IMR-90 (cell line): ENCODE measurements around the gene POLR2E. TPM values are rescaled to one million over a fixed set of nuclear protein-coding genes. Genes with fewer than 3 reads are reported as not detected.

Experiments
- polyA plus RNA-seq, 3 experiments: library from polyadenylated mRNA; depleted of rRNA; stranded (reverse); fragments of >200 nt; gene quantifications; 2 replicates each; pipeline ENCODE4 v1.2.3, GENCODE V29; 2012; ENCODE audit warnings: low replicate concordance in 1 of 3
- total RNA-seq: library from RNA; depleted of rRNA; stranded (reverse); fragments of >200 nt; gene quantifications from 2 replicates; pipeline ENCODE4 v1.2.3, GENCODE V29; 2012; rRNA removed

POLR2E gene
- total and polyA plus RNA-seq, 2 of the 4 experiments (the other 2 are of a cell fraction), result 294 to 391 TPM

Other genes with a start within 250 kb of the POLR2E start
- not detected in 2 replicates for gene ELANE, start 243.1 kb downstream of the POLR2E start, total RNA-seq
- gene ELANE, start 243.1 kb downstream of the POLR2E start, polyA plus RNA-seq (2012; rRNA removed), result 0.24 and 0.27 TPM in 2 replicates
- 1.1 and 1.4 TPM in 2 replicates for gene CFD, start 235.7 kb downstream of the POLR2E start, total RNA-seq
- 2.8 and 3.8 TPM in 2 replicates for gene CFD, start 235.7 kb downstream of the POLR2E start, polyA plus RNA-seq (2012; rRNA removed)
- gene MED16, start 202.2 kb downstream of the POLR2E start, total RNA-seq, result 8.1 and 15.3 TPM in 2 replicates
- gene MED16, start 202.2 kb downstream of the POLR2E start, polyA plus RNA-seq (2012; rRNA removed), result 40.2 and 49.0 TPM in 2 replicates
- not detected in 2 replicates for gene RNU6-9, start 201.9 kb downstream of the POLR2E start, total RNA-seq
- gene RNU6-9, start 201.9 kb downstream of the POLR2E start, polyA plus RNA-seq (2012; rRNA removed), result not detected in 2 replicates
- 8.9 and 9.0 TPM in 2 replicates for gene R3HDM4, start 182.2 kb downstream of the POLR2E start, total RNA-seq
- gene R3HDM4, start 182.2 kb downstream of the POLR2E start, polyA plus RNA-seq (2012; rRNA removed), result 51.5 and 52.5 TPM in 2 replicates
- not detected in 2 replicates for gene KISS1R, start 178.0 kb downstream of the POLR2E start, total RNA-seq
- gene KISS1R, start 178.0 kb downstream of the POLR2E start, polyA plus RNA-seq (2012; rRNA removed), result not detected in 2 replicates
- gene ARID3A, start 169.3 kb downstream of the POLR2E start, total RNA-seq, result 16.0 and 16.7 TPM in 2 replicates
- 23.1 and 29.4 TPM in 2 replicates for gene ARID3A, start 169.3 kb downstream of the POLR2E start, polyA plus RNA-seq (2012; rRNA removed)
- 37.1 and 38.9 TPM in 2 replicates for gene WDR18, start 111.0 kb downstream of the POLR2E start, total RNA-seq
- gene WDR18, start 111.0 kb downstream of the POLR2E start, polyA plus RNA-seq (2012; rRNA removed), result 56.9 and 74.5 TPM in 2 replicates
- gene GRIN3B, start 95.0 kb downstream of the POLR2E start, total RNA-seq, result under 0.01 and 0.28 TPM in 2 replicates
- 0.91 and 1.8 TPM in 2 replicates for gene GRIN3B, start 95.0 kb downstream of the POLR2E start, polyA plus RNA-seq (2012; rRNA removed)
- 22.6 and 26.4 TPM in 2 replicates for gene TMEM259, start 74.3 kb downstream of the POLR2E start, total RNA-seq
- gene TMEM259, start 74.3 kb downstream of the POLR2E start, polyA plus RNA-seq (2012; rRNA removed), result 153 and 181 TPM in 2 replicates
- gene RNU6-2, start 73.9 kb downstream of the POLR2E start, total RNA-seq, result not detected in 2 replicates
- gene RNU6-2, start 73.9 kb downstream of the POLR2E start, polyA plus RNA-seq (2012; rRNA removed), result not detected in 2 replicates
- gene CNN2, start 68.8 kb downstream of the POLR2E start, total RNA-seq, result 270 and 272 TPM in 2 replicates
- gene CNN2, start 68.8 kb downstream of the POLR2E start, polyA plus RNA-seq (2012; rRNA removed), result 385 and 395 TPM in 2 replicates
- gene ABCA7, start 55.3 kb downstream of the POLR2E start, total RNA-seq, result 0.36 and 0.56 TPM in 2 replicates
- 3.2 and 3.3 TPM in 2 replicates for gene ABCA7, start 55.3 kb downstream of the POLR2E start, polyA plus RNA-seq (2012; rRNA removed)
- 0.83 and 1.3 TPM in 2 replicates for gene ARHGAP45, start 28.2 kb downstream of the POLR2E start, total RNA-seq
- 1.4 and 1.7 TPM in 2 replicates for gene ARHGAP45, start 28.2 kb downstream of the POLR2E start, polyA plus RNA-seq (2012; rRNA removed)
- 357 and 415 TPM in 2 replicates for gene GPX4, start 8.6 kb upstream of the POLR2E start, total RNA-seq
- gene GPX4, start 8.6 kb upstream of the POLR2E start, polyA plus RNA-seq (2012; rRNA removed), result 1,083 and 1,136 TPM in 2 replicates
- 13.4 and 13.6 TPM in 2 replicates for gene SBNO2, start 78.9 kb upstream of the POLR2E start, total RNA-seq
- gene SBNO2, start 78.9 kb upstream of the POLR2E start, polyA plus RNA-seq (2012; rRNA removed), result 40.4 and 40.5 TPM in 2 replicates
- 39.3 and 45.0 TPM in 2 replicates for gene STK11, start 110.4 kb upstream of the POLR2E start, total RNA-seq
- gene STK11, start 110.4 kb upstream of the POLR2E start, polyA plus RNA-seq (2012; rRNA removed), result 40.9 and 42.8 TPM in 2 replicates
- gene CBARP, start 142.6 kb upstream of the POLR2E start, total RNA-seq, result 0.18 and 0.56 TPM in 2 replicates
- 3.9 and 8.5 TPM in 2 replicates for gene CBARP, start 142.6 kb upstream of the POLR2E start, polyA plus RNA-seq (2012; rRNA removed)
- gene ATP5F1D, start 146.4 kb upstream of the POLR2E start, total RNA-seq, result 7.3 and 13.6 TPM in 2 replicates
- gene ATP5F1D, start 146.4 kb upstream of the POLR2E start, polyA plus RNA-seq (2012; rRNA removed), result 140 and 189 TPM in 2 replicates
- 2.2 and 2.5 TPM in 2 replicates for gene MIDN, start 153.2 kb upstream of the POLR2E start, total RNA-seq
- 24.1 and 26.0 TPM in 2 replicates for gene MIDN, start 153.2 kb upstream of the POLR2E start, polyA plus RNA-seq (2012; rRNA removed)
- gene CIRBP, start 174.0 kb upstream of the POLR2E start, total RNA-seq, result 226 and 299 TPM in 2 replicates
- 405 and 542 TPM in 2 replicates for gene CIRBP, start 174.0 kb upstream of the POLR2E start, polyA plus RNA-seq (2012; rRNA removed)
- 7.5 and 10.6 TPM in 2 replicates for gene FAM174C, start 180.2 kb upstream of the POLR2E start, total RNA-seq
- gene FAM174C, start 180.2 kb upstream of the POLR2E start, polyA plus RNA-seq (2012; rRNA removed), result 61.8 and 93.4 TPM in 2 replicates
- gene EFNA2, start 190.5 kb upstream of the POLR2E start, total RNA-seq, result not detected in 2 replicates
- gene EFNA2, start 190.5 kb upstream of the POLR2E start, polyA plus RNA-seq (2012; rRNA removed), result not detected in 2 replicates